ENCODE measurements around the gene SINHCAF.

- TF ChIP-seq, protein P1, sequence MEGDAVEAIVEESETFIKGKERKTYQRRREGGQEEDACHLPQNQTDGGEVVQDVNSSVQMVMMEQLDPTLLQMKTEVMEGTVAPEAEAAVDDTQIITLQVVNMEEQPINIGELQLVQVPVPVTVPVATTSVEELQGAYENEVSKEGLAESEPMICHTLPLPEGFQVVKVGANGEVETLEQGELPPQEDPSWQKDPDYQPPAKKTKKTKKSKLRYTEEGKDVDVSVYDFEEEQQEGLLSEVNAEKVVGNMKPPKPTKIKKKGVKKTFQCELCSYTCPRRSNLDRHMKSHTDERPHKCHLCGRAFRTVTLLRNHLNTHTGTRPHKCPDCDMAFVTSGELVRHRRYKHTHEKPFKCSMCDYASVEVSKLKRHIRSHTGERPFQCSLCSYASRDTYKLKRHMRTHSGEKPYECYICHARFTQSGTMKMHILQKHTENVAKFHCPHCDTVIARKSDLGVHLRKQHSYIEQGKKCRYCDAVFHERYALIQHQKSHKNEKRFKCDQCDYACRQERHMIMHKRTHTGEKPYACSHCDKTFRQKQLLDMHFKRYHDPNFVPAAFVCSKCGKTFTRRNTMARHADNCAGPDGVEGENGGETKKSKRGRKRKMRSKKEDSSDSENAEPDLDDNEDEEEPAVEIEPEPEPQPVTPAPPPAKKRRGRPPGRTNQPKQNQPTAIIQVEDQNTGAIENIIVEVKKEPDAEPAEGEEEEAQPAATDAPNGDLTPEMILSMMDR (IDR thresholded peaks at IDR 0.05): no peak
- no peak for TF ChIP-seq POLR2A (IDR thresholded peaks at IDR 0.05)
Measured at GRCh38 chr12:31363831-31364230, 37.9 kb upstream of the SINHCAF start.
